ENCODE measurements around the gene ECHS1.

DNA sequence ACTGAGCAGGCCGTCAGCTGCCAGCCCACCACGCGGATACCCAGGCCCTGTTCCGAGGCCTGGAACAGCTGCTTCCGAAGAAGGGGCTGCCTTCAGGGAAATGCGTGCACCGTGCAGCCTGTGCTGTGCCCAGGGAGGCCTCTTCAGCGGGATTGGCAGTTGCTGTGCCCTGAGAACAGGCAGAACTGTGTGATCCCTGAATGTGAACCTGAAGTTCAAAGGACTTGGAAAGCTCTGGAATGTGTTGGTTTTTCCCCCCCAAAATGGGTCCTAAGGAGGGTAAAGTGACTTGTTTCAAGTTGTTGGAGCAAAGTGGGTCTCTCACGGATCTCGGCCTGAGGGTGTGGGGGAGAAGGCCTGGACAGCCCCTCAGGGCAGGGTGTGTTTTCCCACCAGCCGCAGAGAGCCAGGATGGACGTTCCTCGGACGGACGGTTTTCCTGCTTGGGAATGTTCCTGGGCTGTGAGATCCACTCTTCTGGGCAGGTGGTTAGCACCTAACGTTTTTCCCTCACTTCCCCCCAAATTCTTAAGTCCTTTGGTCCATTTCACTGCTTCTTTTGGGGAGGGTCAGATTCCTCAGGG is 49.2 kb upstream of the ECHS1 start:
- TF ChIP-seq, protein P1, sequence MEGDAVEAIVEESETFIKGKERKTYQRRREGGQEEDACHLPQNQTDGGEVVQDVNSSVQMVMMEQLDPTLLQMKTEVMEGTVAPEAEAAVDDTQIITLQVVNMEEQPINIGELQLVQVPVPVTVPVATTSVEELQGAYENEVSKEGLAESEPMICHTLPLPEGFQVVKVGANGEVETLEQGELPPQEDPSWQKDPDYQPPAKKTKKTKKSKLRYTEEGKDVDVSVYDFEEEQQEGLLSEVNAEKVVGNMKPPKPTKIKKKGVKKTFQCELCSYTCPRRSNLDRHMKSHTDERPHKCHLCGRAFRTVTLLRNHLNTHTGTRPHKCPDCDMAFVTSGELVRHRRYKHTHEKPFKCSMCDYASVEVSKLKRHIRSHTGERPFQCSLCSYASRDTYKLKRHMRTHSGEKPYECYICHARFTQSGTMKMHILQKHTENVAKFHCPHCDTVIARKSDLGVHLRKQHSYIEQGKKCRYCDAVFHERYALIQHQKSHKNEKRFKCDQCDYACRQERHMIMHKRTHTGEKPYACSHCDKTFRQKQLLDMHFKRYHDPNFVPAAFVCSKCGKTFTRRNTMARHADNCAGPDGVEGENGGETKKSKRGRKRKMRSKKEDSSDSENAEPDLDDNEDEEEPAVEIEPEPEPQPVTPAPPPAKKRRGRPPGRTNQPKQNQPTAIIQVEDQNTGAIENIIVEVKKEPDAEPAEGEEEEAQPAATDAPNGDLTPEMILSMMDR (conservative IDR thresholded peaks at IDR 0.05) = no peak
- no peak for TF ChIP-seq EZH2 (IDR thresholded peaks at IDR 0.05; ENCODE audit: low read depth)
